HuH-7 (cell line): ENCODE results near the gene CEP97.
"Not testable (repeated sequence)": the region's sequence is repeated elsewhere in the genome, so short reads cannot be mapped to it uniquely, and the experiment has no call there.

Experiments
- DNase-seq: peaks from one replicate; pipeline ENCODE4 v3.0.0; 2011; ENCODE audit warnings: low spot score

CEP97 gene

DNA sequence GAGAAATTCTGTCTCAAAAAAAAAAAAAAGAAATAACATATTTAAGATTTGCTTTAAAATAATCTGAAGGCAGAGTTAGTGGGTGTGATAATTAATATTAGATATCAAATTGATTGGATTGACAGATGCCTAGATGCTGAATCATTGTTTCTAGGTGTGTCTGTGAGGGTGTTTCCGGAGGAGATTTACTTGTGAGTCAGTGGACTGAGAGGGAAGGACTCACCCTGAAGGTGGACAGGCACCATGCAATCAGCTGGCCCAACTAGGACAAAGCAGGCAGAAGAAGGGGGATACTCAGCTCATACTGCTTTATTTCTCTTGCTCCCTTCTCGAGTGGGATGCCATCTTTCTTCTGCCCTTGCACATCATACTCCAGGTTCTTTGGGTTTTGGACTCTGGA is 21.2 kb upstream of the CEP97 start:
- no peak for DNase-seq

DNA sequence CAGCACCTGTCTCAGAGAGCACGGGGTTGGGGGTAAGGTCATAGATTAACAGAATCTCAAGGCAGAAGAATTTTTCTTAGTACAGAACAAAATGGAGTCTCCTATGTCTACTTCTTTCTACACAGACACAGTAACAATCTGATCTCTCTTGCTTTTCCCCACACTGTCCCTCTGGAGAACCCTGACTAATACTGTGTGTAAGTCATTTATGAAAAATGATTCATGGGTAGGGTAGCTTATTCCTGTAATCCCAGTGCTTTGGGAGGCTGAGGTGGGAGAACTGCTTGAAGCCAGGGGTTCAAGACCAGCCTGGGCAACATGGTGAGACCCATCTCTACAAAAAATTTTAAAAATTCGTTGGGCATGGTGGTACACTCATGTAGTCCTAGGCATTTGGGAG is 19.8 kb upstream of the CEP97 start:
- not testable (repeated sequence) for DNase-seq

DNA sequence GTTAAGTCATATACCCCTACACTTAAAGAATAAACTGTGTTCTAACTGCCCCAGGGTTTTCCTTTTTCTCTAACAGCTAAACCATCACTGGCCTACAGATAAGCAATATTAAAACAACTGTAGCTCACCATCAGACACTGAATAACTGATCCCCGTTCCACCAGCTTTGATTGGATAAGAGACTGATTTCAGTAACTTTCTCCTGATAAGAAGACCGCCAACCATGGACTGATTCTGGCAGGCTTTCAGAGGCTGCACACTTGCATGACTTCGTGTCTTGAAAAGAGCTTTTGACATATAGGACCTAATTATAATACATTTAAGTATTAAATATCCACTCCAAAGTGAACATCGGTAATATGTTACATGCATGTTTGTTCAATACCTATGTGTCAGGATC is 15.3 kb upstream of the CEP97 start:
- DNase-seq = no peak

DNA sequence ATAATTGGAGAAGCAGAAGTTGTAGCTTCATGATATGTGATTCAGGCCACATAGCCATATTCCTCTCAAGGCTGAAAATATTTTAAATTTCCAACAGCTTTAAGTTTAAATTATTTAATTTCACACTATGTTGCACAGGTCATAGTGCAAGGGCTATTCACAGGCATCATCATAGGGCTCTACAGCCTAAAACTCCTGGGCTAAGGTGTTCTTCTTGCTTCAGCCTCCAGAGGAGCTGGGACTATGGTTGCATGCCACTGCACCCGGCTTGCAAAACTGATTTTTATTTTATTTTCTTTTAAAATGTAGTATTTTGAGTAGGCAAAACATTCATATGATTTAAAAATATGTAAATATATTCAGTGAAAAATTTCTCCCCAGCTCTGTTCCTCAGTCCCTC is 6.0 kb upstream of the CEP97 start:
- DNase-seq = no peak

DNA sequence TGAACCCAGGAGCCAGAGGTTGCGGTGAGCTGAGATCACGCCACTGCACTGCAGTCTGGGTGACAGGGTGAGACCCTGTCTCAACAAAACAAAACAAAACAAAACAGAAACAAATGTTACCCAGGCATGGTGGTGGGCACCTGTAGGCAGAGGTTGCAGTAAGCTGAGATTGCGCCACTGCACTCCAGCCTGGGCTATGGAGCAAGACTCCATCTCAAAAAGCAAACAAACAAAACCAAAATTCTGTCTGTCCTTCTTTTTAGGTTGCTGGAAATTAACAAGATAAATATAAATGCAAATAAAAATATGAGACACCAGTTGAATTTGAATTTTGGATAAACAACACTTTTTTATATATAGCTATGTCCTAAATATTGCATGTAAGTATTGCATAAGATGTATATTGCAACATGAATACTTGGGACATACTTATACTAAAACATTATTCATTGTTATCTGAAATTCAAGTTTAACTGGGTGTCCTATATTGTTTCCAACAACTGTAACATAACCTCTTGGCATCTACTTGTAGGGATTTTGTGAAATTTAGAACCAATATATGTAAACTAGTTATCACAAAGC is 4.7 kb upstream of the CEP97 start:
- DNase-seq = no peak

DNA sequence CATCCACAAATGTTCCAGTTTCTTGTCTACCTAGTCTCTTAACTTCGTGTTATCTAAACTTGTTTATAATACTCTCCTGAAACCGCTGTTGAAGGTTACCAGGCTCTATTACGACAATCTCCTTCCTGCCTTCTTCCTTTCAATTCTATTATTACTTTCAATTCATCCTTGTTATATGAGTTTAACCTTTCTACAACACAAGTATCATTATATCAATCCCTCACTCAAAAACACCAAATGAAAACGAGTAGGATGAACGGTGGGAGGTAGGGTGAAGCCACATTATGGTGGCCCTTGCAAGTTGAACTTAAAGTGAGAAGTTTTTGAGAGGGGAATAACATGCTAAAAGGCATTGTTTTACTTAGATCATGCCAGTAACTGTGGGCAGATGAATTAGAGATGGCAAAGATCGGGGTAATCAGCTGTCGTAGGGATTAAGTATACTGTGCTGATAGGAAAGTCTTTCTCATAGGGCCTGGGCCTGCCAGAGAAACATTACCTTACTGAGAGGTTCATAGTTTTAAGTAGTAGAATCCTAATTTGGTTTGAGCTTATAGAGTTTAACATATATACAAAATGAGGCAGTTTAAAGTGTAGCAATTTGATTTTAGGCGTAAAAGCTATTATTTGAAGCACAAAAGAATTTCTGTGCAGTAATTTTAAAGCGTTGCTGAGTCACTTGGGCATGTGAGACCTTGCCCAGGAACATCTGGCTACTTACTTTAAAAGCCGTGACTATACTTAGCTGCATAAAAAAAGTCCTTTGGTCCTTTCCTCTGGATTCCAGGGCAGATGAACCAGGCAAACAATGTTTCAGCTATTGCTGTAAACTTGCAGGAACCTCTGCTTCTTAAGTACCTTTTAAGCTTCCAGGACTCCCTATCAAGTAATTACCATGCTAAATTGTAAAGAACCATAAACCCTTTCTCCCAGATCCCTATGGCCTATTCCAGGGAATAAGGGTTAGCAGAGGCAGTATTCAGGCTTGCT is 3.3 kb upstream of the CEP97 start:
- DNase-seq = no peak

DNA sequence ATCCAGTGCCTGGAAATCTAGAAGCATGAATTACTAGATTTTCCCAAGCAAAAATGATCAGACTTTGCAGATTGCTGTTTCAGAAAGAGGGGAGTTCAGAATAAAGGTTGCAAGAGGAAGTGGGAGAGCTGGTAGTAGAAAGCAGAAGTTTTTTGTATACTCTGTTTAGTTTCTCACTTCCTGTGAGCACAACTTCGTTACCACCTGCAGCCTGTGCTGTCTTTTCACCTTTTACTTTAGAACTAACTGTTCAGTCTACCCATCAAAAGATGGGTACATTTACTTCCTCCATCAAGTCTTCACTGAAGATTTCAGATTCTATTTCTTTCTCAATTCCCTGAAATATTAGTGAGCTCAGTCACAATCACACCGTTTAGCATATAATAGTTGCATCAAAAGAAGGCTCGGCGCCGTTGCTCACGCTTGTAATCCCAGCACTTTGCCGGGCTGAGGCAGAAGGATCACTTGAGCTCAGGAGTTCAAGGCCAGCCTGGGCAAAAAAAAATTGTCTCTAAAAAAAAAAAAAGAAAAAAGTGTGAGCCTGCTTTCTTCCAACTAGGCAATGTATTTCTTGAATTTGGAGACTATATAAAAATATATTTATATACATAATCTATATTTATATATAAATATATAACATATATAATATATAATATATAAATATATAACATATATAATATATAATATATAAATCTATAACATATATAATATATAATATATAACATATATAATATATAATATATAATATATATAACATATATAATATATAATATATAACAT is 1.8 kb upstream of the CEP97 start:
- no peak for DNase-seq

DNA sequence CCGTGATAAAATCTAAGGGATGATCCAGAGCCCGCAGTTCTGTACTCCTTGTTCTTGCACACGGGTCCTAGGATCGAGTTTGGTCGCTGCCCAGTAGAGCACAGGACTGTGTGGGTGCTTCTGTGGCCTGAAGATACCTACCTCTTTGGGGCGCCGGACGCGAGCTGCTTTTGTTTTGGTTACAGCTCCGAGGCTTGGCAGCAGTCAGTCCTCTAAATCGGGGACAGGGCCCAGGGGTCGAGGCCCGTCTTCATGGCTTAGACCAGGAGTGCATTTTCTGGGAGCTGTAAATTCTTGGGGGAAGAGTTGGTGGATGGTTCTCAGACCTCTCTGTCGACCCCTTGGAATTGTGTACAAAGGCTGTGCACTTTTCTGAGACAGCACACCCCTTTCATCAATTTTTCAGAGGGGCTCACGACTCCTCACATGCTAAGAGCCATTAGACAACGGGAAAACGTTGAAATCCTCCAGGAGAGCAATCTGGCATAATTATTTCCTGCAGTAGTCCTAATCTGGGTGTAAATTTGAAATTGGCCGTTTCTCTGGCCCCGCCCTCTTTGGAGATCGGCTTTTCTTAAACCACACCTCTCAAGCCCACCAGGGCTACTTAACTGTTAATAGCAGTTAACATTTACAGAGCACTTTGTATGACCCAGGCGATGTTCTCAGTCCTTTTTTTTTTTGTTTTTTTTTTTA is 928 bp downstream of the CEP97 start:
- DNase-seq = peak; percentile 39

DNA sequence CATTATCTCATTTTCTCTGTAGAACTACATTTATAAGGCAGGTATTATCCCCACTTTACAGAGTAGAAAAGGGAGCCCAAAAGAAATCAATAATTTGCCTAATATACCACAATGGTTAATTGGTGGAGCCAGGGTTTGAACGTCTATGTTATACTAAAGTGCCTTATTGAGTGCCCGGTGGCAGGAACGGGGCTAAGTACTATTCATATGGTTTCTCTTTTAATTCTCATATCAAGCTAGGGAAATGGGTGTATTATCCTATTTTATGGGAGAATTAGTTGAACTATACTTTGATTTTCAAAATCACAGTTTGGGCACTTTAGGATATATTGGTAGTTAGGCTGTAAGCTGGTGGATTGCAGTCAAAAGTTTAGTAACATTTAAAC is 1.5 kb downstream of the CEP97 start:
- DNase-seq = no peak

DNA sequence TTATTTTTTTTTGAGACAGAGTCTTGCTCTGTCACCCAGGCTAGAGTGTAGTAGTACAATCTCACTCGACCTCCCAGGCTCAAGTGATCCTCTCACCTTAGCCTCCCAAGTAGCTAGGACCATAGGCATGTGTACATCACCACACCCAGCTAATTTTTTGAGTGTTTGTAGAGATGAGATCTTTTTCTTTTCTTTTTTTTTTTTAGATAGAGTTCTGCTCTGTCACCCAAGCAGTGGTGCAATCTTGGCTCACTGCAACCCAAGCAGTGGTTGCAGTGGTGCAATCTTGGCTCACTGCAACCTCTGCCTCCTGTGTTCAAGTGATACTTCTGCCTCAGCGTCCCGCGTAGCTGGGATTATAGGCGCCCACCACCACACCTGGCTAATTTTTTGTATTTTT is 5.2 kb downstream of the CEP97 start:
- no peak for DNase-seq

DNA sequence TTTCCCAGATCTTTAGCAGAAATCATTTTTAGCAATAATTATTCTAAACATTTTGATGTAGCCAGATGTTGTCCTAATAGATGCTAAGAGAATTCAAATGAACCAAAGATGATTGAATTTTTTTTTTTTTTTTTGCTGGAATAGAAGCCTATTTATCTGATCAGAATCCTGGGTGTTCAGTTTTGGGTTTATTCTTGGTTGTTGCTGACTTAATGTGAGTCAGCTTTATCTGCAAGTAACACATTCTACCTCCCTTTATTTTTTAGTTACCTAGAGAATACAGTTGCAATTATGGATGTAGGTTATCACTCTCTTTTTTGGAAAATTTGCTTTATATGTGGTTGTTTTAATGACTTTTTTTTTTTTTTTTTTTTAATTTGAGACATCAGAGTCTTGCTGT is 6.4 kb downstream of the CEP97 start:
- DNase-seq = no peak

DNA sequence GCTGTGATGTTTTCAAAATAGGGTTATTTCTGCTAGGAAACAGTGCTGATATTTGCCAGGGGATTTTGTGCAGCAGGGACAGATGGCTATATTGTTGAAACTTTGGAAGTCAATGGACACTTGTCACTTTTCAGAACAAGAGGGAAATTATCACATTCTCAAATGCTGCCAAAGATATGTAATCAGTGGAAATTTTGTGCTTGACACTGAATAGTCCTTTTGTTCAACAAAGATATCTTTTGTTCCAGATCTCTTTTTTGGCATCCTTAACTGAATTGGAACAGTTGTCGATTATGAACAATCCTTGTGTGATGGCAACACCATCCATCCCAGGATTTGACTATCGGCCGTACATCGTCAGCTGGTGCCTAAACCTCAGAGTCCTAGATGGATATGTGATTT is 7.8 kb downstream of the CEP97 start:
- DNase-seq = no peak

DNA sequence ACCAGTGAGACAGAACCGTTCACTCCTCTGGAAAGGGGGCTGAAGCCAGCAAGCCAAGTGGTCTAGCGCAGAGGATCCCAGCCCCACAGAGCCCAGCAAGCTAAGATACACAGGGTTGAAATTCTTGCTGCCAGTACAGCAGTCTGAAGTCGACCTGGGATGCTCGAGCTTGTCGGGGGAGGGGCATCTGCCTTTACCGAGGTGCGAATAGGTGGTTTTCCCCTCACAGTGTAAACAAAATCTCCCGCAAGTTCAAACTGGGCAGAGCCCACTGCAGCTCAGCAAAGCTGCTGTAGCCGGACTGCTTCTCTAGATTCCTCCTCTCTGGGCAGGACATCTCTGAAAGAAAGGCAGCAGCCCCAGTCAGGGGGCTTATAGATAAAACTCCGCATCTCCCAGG is 11.4 kb downstream of the CEP97 start:
- DNase-seq = no peak

DNA sequence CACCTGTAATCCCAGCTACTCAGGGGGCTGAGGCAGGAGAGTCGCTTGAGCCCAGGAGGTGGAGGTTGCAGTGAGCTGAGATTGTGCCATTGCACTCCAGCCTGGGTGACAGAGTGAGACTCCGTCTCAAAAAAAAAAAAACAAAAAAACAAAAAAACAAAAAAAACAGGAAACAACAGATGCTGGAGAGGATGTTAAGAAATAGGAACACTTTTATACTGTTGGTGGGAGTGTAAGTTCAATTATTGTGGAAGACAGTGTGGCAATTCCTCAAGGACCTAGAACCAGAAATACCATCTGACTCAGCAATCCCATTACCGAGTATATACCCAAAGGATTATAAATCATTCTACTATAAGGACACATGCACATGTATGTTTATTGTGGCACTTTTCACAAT is 17.5 kb downstream of the CEP97 start:
- DNase-seq = not testable (repeated sequence)

DNA sequence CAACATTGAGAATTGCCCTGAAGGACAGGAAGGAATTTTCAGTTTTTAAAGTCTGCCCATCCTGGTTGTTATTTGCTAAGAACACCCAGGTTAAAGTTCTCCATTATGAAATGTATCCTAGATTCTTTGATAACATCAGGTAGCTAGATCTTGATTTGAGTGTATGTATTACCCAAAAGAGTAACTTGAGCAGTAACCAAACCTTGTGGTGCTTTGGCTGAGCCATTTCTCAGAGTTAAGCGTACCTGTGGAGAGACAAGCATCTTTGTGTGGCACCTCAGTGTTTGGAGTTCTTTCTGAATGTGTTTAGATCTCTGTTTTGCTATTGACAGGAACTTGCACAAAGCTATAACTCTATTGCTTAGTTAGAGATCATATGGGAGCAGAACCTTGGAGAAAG is 20.4 kb downstream of the CEP97 start:
- DNase-seq = no peak

DNA sequence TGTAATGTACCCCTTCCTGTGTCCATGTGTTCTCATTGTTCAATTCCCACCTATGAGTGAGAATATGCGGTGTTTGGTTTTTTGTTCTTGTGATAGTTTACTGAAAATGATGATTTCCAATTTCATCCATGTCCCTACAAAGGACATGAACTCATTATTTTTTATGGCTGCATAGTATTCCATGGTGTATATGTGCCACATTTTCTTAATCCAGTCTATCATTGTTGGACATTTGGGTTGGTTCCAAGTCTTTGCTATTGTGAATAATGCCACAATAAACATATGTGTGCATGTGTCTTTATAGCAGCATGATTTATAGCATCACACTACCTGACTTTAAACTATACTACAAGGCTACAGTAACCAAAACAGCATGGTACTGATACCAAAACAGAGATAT is 21.5 kb downstream of the CEP97 start:
- not testable (repeated sequence) for DNase-seq

DNA sequence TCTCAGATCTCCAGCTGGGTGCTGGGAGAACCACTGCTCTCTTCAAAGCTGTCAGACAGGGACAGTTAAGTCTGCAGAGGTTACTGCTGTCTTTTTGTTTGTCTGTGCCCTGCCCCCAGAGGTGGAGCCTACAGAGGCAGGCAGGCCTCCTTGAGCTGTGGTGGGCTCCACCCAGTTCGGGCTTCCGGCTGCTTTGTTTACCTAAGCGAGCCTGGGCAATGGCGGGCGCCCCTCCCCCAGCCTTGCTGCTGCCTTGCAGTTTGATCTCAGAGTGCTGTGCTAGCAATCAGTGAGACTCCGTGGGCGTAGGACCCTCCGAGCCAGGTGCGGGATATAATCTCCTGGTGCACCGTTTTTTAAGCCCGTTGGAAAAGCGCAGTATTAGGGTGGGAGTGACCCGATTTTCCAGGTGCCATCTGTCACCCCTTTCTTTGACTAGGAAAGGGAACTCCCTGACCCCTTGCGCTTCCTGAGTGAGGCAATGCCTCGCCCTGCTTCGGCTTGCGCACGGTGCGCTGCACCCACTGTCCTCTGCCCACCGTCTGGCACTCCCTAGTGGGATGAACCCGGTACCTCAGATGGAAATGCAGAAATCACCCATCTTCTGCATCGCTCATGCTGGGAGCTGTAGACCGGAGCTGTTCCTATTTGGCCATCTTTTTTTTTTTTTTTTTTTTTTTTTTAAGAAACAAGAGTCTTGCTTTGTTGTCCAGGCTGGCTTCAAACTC is 29.1 kb downstream of the CEP97 start:
- not testable (repeated sequence) for DNase-seq

DNA sequence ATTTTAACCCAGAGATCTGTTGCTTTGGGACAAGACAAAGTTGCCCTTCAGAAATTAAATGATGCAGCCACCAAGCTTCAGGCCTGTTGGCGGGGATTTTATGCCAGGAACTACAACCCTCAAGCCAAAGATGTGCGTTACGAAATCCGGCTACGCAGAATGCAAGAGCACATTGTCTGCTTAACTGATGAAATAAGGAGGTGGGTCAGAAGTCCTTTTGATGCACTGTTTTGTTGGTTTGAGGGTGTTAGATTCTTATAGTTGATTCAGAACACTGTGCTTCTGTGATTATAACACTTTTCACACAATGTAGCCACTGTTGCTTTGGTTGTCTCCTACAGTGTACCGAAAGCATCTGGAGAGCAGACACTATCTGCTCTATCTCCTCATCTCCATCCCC is 33.8 kb downstream of the CEP97 start:
- no peak for DNase-seq

DNA sequence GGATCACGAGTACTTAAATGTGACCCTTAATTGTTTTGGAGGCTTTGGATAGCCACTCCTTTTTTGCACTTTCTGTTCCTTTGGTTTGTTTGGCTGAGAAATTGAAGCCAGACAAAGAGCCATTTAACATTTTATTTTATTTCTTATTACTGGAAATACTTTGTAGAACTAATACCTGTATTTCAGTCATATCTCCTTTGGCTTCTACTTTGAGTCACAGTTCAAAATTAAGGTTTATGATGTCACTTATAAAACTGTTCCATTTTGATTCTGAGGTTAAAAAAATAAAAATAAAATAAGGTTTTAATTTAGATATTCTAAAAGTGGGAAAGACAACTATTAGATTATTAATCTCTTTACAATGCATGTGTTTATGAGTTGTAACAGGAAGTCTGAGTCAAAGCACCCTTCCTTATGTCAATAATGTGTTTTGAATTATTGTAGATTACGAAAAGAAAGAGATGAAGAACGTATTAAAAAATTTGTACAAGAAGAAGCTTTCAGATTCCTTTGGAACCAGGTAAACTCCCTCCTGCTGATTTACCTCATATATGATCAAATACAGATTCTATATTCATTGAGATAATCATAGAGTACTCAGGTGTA is 37.7 kb downstream of the CEP97 start:
- DNase-seq = no peak

DNA sequence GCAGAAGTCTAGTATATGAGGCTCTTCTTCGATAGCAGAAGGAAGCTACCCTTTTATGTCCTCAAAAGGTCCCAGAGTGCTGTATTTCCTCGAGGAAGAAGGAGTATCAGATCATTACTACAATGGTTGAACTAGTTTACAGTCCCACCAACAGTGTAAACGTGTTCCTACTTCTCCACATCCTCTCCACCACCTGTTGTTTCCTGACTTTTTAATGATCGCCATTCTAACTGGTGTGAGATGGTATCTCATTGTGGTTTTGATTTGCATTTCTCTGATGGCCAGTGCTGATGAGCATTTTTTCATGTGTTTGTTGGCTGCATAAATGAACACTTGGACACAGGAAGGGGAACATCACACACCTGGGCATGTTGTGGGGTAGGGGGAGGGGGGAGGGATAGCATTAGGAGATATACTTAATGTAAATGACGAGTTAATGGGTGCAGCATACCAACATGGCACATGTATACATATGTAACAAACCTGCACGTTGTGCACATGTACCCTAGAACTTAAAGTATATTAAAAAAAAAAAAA is 53.4 kb downstream of the CEP97 start:
- not testable (repeated sequence) for DNase-seq
